HG03066 (cell line): ENCODE measurements around the gene LTBP2.

Experiments
- ATAC-seq: cut with Tn5 transposase; IDR thresholded peaks from one replicate; pipeline ENCODE4 v1.9.1; 2021; ENCODE audit warnings: low read depth; ENCODE audit not compliant: unreplicated experiment

Gene LTBP2

GRCh38 chr14:74533576-74533975 is 78.5 kb downstream of the LTBP2 start:
- no peak for ATAC-seq

GRCh38 chr14:74532246-74532645 is 79.8 kb downstream of the LTBP2 start:
- ATAC-seq: no peak

GRCh38 chr14:74531467-74531866 is 80.6 kb downstream of the LTBP2 start:
- no peak for ATAC-seq

- ATAC-seq: no peak
Observed at GRCh38 chr14:74531006-74531405, 81.0 kb downstream of the LTBP2 start.

GRCh38 chr14:74528886-74529285 is 83.2 kb downstream of the LTBP2 start:
- no peak for ATAC-seq

- ATAC-seq: no peak
Observed at GRCh38 chr14:74528406-74528805, 83.6 kb downstream of the LTBP2 start.

- ATAC-seq: no peak
Observed at GRCh38 chr14:74527736-74528280, 84.2 kb downstream of the LTBP2 start.

- no peak for ATAC-seq
Observed at GRCh38 chr14:74526854-74527585, 85.0 kb downstream of the LTBP2 start.

GRCh38 chr14:74525361-74525851 is 86.6 kb downstream of the LTBP2 start:
- ATAC-seq: no peak

- ATAC-seq: no peak
Observed at GRCh38 chr14:74524812-74525135, 87.3 kb downstream of the LTBP2 start.

- ATAC-seq: no peak
Observed at GRCh38 chr14:74524076-74524811, 87.8 kb downstream of the LTBP2 start.

- no peak for ATAC-seq
Observed at GRCh38 chr14:74522740-74523139, 89.3 kb downstream of the LTBP2 start.

GRCh38 chr14:74521756-74522155 is 90.3 kb downstream of the LTBP2 start:
- ATAC-seq: no peak

GRCh38 chr14:74519316-74520074 is 92.5 kb downstream of the LTBP2 start:
- ATAC-seq: no peak

- no peak for ATAC-seq
Observed at GRCh38 chr14:74518221-74518620, 93.8 kb downstream of the LTBP2 start.

- ATAC-seq: no peak
Observed at GRCh38 chr14:74517731-74518130, 94.3 kb downstream of the LTBP2 start.

GRCh38 chr14:74516451-74517160 is 95.4 kb downstream of the LTBP2 start:
- ATAC-seq: no peak

GRCh38 chr14:74515891-74516412 is 96.1 kb downstream of the LTBP2 start:
- ATAC-seq: no peak

- ATAC-seq: no peak
Observed at GRCh38 chr14:74514471-74514941, 97.5 kb downstream of the LTBP2 start.
